ENCODE measurements around the gene ATP6V1A.

ATP6V1A gene

GRCh38 chr3:113746548-113747282, at the start of gene ATP6V1A:
ATP6V1A (plus strand) TSS chr3:113747035; CDS start chr3:113778754, 31,719 bp downstream.
- DNase-seq: peak; percentile 88

- no peak for DNase-seq
Measured at GRCh38 chr3:113697500-113698090, 49.2 kb upstream of the ATP6V1A start.

GRCh38 chr3:113698213-113698742, 48.6 kb upstream of the ATP6V1A start:
- DNase-seq: no peak

GRCh38 chr3:113698956-113699355, 47.9 kb upstream of the ATP6V1A start:
- DNase-seq: no peak

- no peak for DNase-seq
Measured at GRCh38 chr3:113707835-113708234, 39.0 kb upstream of the ATP6V1A start.

GRCh38 chr3:113712129-113712528, 34.7 kb upstream of the ATP6V1A start:
- no peak for DNase-seq

GRCh38 chr3:113714702-113715101, 32.1 kb upstream of the ATP6V1A start:
- DNase-seq: no peak

GRCh38 chr3:113717308-113717707, 29.5 kb upstream of the ATP6V1A start:
- no peak for DNase-seq

- no peak for DNase-seq
Measured at GRCh38 chr3:113717818-113718217, 29.0 kb upstream of the ATP6V1A start.

- no peak for DNase-seq
Measured at GRCh38 chr3:113719294-113719693, 27.5 kb upstream of the ATP6V1A start.

- DNase-seq: no peak
Measured at GRCh38 chr3:113719758-113720157, 27.1 kb upstream of the ATP6V1A start.

- no peak for DNase-seq
Measured at GRCh38 chr3:113721636-113722035, 25.2 kb upstream of the ATP6V1A start.

GRCh38 chr3:113728661-113729060, 18.2 kb upstream of the ATP6V1A start:
- DNase-seq: no peak

GRCh38 chr3:113730550-113730949, 16.3 kb upstream of the ATP6V1A start:
- DNase-seq: no peak

- no peak for DNase-seq
Measured at GRCh38 chr3:113731694-113732093, 15.1 kb upstream of the ATP6V1A start.

- peak; percentile 9 for DNase-seq
Measured at GRCh38 chr3:113736548-113737089, 10.2 kb upstream of the ATP6V1A start.

- DNase-seq: no peak
Measured at GRCh38 chr3:113741086-113741485, 5.7 kb upstream of the ATP6V1A start.

- DNase-seq: no peak
Measured at GRCh38 chr3:113741620-113742019, 5.2 kb upstream of the ATP6V1A start.

GRCh38 chr3:113743006-113743630, 3.7 kb upstream of the ATP6V1A start:
- no peak for DNase-seq

GRCh38 chr3:113744941-113745755, 1.7 kb upstream of the ATP6V1A start:
- peak; percentile 83 for DNase-seq

- peak; percentile 95 for DNase-seq
Measured at GRCh38 chr3:113745756-113746547, 883 bp upstream of the ATP6V1A start, which contains the start of gene NAA50. NAA50 (minus strand) TSS chr3:113746249; CDS start chr3:113745949, 300 bp downstream.
